ENCODE results near the gene ACTG1. TPM values are rescaled to one million over a fixed set of nuclear protein-coding genes. Genes with fewer than 3 reads are reported as not detected.
A peak's percentile ranks its signal among the peaks of the same experiment; 100 is the strongest.

The ACTG1 gene
- total RNA-seq, 4 donors from 2014 or later = 829 to 1,848 (median 1,550) TPM

GRCh38 chr17:81488276-81488860, 24.2 kb downstream of the ACTG1 start:
- WGBS, 2 donors (ENCODE audit: low coverage in 1 of 2) = 0% methylated on average over 15 of the region's 52 CpGs; no CpG with 5 or more reads in 1 of the 2 donors
- Histone ChIP-seq H3K4me1 (peaks cover 0 to 55% (median 25%) of the 10 kb centered on the region in 3 donors), H3K9me3 (no peaks in the 10 kb centered on the region), H3K4me3 (peak overlapping the region; percentile 44 to 81), H3K36me3 (no peaks in the 10 kb centered on the region), H3K27me3 (peaks cover 7% of the 10 kb centered on the region), H3K27ac (peak overlapping the region; percentile 48 to 90 (median 86))
- ATAC-seq = peak; percentile 0
- TF ChIP-seq POLR2A (IDR thresholded peaks at IDR 0.05) (no peak), EP300 (IDR thresholded peaks at IDR 0.05) (no peak), POLR2AphosphoS5 (IDR thresholded peaks at IDR 0.05) (no peak), CTCF (IDR thresholded peaks at IDR 0.05) (no peak)

- peak; percentile 85 for ATAC-seq
- no CpG with 5 or more reads among the region's 87 CpGs for WGBS, 2 donors (ENCODE audit: low coverage in 1 of 2)
These were observed 24.9 kb downstream of the ACTG1 start for GRCh38 chr17:81487487-81488275.

DNA sequence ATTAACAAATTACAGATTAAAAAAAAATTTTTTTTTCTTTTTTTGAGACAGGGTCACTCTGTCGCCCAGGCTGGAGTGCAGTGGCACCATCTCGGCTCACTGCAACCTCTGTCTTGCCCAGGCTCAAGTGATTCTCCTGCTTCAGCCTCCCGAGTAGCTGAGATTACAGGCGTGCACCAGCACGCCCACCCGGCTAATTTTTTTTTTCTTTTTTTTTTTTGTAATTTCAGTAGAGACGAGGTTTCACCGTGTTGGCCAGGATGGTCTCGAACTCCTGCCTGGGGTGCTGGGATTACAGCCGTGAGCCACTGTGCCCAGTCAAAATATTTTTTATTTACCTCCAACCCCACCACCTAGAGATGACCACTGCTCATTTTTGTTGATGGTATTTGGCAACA, 25.5 kb downstream of the ACTG1 start:
- Histone ChIP-seq H3K27me3 (peaks cover 7% of the 10 kb centered on the region), H3K4me1 (peaks cover 0 to 66% (median 26%) of the 10 kb centered on the region in 3 donors), H3K4me3 (peak overlapping the region in 1 of 2 donors; percentile 81), H3K27ac (peak overlapping the region in 1 of 4 donors; percentile 90), H3K9me3 (no peaks in the 10 kb centered on the region), H3K36me3 (no peaks in the 10 kb centered on the region)
- ATAC-seq = no peak
- whole genome bisulfite sequencing, 2 donors (ENCODE audit: low coverage in 1 of 2) = 74% methylated on average over 10 of the region's 10 CpGs; no CpG with 5 or more reads in 1 of the 2 donors
- TF ChIP-seq EP300 (IDR thresholded peaks at IDR 0.05) = no peak
- no peak for TF ChIP-seq CTCF (IDR thresholded peaks at IDR 0.05)
- no peak for TF ChIP-seq POLR2AphosphoS5 (IDR thresholded peaks at IDR 0.05)
- no peak for TF ChIP-seq POLR2A (IDR thresholded peaks at IDR 0.05)

More at GRCh38 chr17:81487487-81488275, 24.9 kb downstream of the ACTG1 start:
- H3K9me3 ChIP-seq = no peaks in the 10 kb centered on the region
- H3K27ac ChIP-seq = peak overlapping the region; percentile 48 to 90 (median 86)
- no peaks in the 10 kb centered on the region for H3K36me3 ChIP-seq
- peak; percentile 90 to 94 for TF ChIP-seq POLR2A (IDR thresholded peaks at IDR 0.05)
- TF ChIP-seq EP300 (IDR thresholded peaks at IDR 0.05) = no peak
- TF ChIP-seq POLR2AphosphoS5 (IDR thresholded peaks at IDR 0.05) = peak; percentile 75
- TF ChIP-seq CTCF (IDR thresholded peaks at IDR 0.05) = peak in 1 of 4 experiments; percentile 11
- peaks cover 0 to 62% (median 26%) of the 10 kb centered on the region in 3 donors for H3K4me1 ChIP-seq
- H3K27me3 ChIP-seq = peaks cover 7% of the 10 kb centered on the region
- H3K4me3 ChIP-seq = peak overlapping the region; percentile 44 to 81

DNA sequence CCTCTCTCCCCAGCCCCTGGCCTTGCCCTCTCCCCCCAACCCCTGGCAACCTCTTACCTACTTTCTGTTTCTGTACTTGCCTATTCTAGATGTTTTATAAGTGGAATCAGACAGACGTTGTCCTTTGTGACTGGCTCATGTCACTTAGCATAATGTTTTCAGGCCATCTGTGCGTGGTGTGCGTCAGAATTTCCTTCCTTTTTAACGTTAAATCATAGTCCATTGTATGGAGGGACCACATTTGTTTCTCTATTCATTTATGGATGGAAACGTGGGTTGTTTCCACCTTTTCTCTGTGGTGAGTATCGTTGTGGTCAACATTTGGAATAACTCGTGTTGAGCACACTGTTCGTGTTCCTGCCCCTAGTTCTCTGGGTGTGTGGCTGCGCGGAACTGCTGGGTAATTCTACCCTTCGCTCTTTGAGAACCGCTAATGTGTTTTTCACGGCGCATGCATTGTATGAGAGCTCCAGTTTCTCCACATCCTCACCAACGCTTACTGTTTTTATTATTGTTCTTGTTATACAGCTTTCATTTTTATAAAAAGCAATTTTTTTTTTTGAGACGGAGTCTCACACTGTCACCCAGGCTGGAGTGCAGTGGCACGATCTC, 26.3 kb downstream of the ACTG1 start:
- no peak for ATAC-seq
- no peaks in the 10 kb centered on the region for H3K36me3 ChIP-seq
- peaks cover 7% of the 10 kb centered on the region for H3K27me3 ChIP-seq
- H3K4me3 ChIP-seq = no peak overlapping the region
- no peak overlapping the region for H3K27ac ChIP-seq
- H3K9me3 ChIP-seq = no peaks in the 10 kb centered on the region
- no peak for TF ChIP-seq POLR2AphosphoS5 (IDR thresholded peaks at IDR 0.05)
- no peak for TF ChIP-seq CTCF (IDR thresholded peaks at IDR 0.05)
- no peak for TF ChIP-seq POLR2A (IDR thresholded peaks at IDR 0.05)
- TF ChIP-seq EP300 (IDR thresholded peaks at IDR 0.05) = no peak
- H3K4me1 ChIP-seq = peaks cover 0 to 70% (median 30%) of the 10 kb centered on the region in 3 donors
- 52 to 62% methylated on average over 8 to 16 of the region's 17 CpGs for WGBS, 2 donors (ENCODE audit: low coverage in 1 of 2)
